Neutrophil (primary cell): ENCODE results near the gene TACC2.

Source experiments
- H3K27ac ChIP-seq: fragments of 200-600 bp; sonication (generic); 2 replicates; pipeline ENCODE4 v1.5.1; 2016; ENCODE audit warnings: mild to moderate bottlenecking, moderate library complexity
- H3K27me3 ChIP-seq: fragments of 200-600 bp; sonication (generic); 2 replicates; pipeline ENCODE4 v1.6.0; 2016; ENCODE audit warnings: mild to moderate bottlenecking
- H3K36me3 ChIP-seq: fragments of 200-600 bp; sonication (generic); 2 replicates; pipeline ENCODE4 v1.5.1; 2017
- H3K4me1 ChIP-seq, 2 experiments: fragments of 200-600 bp in 1 of 2; sonication (generic) in 1 of 2; 1 replicate in 1 of 2; 2 replicates in 1 of 2; pipeline versions ENCODE4 v1.5.1 to v1.6.1; 2013 to 2016; ENCODE audit warnings: low read depth in 1 of 2, low read length in 1 of 2, mild to moderate bottlenecking in 1 of 2, moderate library complexity in 1 of 2; ENCODE audit not compliant: control insufficient read depth in 1 of 2, insufficient read depth in 1 of 2
- H3K4me3 ChIP-seq, 2 experiments: fragments of 200-600 bp in 1 of 2; sonication (generic) in 1 of 2; 1 replicate in 1 of 2; 2 replicates in 1 of 2; pipeline ENCODE4 v1.5.1; 2013 to 2016; ENCODE audit warnings: low read depth in 1 of 2, low read length in 1 of 2, mild to moderate bottlenecking in 1 of 2, moderate library complexity in 1 of 2
- H3K9me3 ChIP-seq: fragments of 200-600 bp; sonication (generic); 2 replicates; pipeline ENCODE4 v1.5.1; 2016
- CTCF ChIP-seq: fragments of 200-600 bp; sonication (generic); IDR thresholded peaks from 2 replicates; pipeline ENCODE4 v1.5.1; 2016; ENCODE audit warnings: antibody characterized with exemption

The TACC2 gene

GRCh38 chr10:122034149-122034756, 45.3 kb downstream of the TACC2 start:
- no peak overlapping the region for H3K4me3 ChIP-seq
- H3K9me3 ChIP-seq: no peaks in the 10 kb centered on the region
- no peaks in the 10 kb centered on the region for H3K36me3 ChIP-seq
- H3K27me3 ChIP-seq: peaks cover 6% of the 10 kb centered on the region
- no peaks in the 10 kb centered on the region for H3K4me1 ChIP-seq
- no peak for TF ChIP-seq CTCF
- no peak overlapping the region for H3K27ac ChIP-seq

GRCh38 chr10:122040786-122041185, 51.8 kb downstream of the TACC2 start:
- TF ChIP-seq CTCF: no peak
- H3K27ac ChIP-seq: no peak overlapping the region
- H3K9me3 ChIP-seq: no peaks in the 10 kb centered on the region

GRCh38 chr10:122042836-122043235, 53.9 kb downstream of the TACC2 start:
- H3K4me3 ChIP-seq: no peak overlapping the region
- TF ChIP-seq CTCF: no peak
- H3K4me1 ChIP-seq: no peaks in the 10 kb centered on the region
- H3K36me3 ChIP-seq: no peaks in the 10 kb centered on the region
- H3K9me3 ChIP-seq: no peaks in the 10 kb centered on the region
- H3K27me3 ChIP-seq: peaks cover 48% of the 10 kb centered on the region
- H3K27ac ChIP-seq: no peak overlapping the region

More at GRCh38 chr10:122040786-122041185, 51.8 kb downstream of the TACC2 start:
- Histone ChIP-seq H3K27me3 (peaks cover 41% of the 10 kb centered on the region), H3K4me1 (no peaks in the 10 kb centered on the region), H3K4me3 (no peak overlapping the region), H3K36me3 (no peaks in the 10 kb centered on the region)

GRCh38 chr10:122044045-122044661, 55.2 kb downstream of the TACC2 start:
- H3K4me3 ChIP-seq: no peak overlapping the region
- peaks cover 54% of the 10 kb centered on the region for H3K27me3 ChIP-seq
- no peaks in the 10 kb centered on the region for H3K36me3 ChIP-seq
- TF ChIP-seq CTCF: no peak
- H3K4me1 ChIP-seq: no peaks in the 10 kb centered on the region
- H3K27ac ChIP-seq: no peak overlapping the region
- H3K9me3 ChIP-seq: no peaks in the 10 kb centered on the region

- no peak for TF ChIP-seq CTCF
- Histone ChIP-seq H3K4me3 (no peak overlapping the region), H3K27me3 (peaks cover 50% of the 10 kb centered on the region), H3K4me1 (no peaks in the 10 kb centered on the region), H3K36me3 (no peaks in the 10 kb centered on the region), H3K27ac (no peak overlapping the region), H3K9me3 (no peaks in the 10 kb centered on the region)
Measured at GRCh38 chr10:122044713-122045112, 55.8 kb downstream of the TACC2 start.
